HG02588 (cell line): ENCODE results near the gene LRIT1.
A peak's percentile ranks its signal among the peaks of the same experiment; 100 is the strongest.

ENCODE experiments used
- ATAC-seq: cut with Tn5 transposase; IDR thresholded peaks from one replicate; pipeline ENCODE4 v1.9.1; 2021; ENCODE audit warnings: mild to moderate bottlenecking, moderate library complexity; ENCODE audit not compliant: unreplicated experiment

Gene LRIT1

DNA sequence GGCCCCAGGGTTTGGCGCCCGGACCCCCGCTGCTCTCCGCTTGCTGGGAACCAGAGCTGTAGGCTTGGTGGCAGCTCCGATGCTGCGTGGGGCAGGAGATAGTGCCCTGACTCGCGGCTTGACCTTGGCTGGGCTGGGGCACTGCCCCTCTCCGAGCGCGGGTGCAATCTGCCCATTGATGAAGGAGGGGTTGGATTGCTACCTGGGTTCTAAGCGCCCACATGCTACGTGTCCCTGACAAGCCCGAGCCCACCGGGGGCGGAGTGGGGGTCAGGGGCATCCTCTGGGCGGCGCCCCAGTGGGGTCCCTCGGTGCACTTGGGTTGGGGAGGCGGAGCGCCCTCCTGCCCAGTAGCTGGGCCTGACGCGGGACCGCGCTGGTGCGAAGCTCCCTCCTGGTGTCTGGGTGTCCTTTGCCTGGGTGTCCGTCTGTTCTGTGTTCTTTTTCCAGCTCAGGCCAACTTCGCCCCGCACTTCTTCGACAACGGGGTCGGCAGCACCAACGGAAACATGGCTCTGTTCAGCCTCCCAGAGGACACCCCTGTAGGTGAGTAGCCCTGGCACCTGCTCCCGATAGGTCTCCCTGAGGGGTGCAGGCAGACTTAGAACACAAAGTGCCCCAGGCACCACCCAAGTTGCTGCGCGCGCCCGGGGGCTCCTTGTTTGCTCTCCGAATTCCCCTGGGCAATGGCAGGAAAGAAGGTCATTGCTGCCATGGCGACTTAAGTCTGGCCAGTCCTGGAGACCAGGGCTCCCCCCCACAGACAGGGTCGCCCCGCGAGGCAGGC, 46.1 kb downstream of the LRIT1 start:
- ATAC-seq: no peak

DNA sequence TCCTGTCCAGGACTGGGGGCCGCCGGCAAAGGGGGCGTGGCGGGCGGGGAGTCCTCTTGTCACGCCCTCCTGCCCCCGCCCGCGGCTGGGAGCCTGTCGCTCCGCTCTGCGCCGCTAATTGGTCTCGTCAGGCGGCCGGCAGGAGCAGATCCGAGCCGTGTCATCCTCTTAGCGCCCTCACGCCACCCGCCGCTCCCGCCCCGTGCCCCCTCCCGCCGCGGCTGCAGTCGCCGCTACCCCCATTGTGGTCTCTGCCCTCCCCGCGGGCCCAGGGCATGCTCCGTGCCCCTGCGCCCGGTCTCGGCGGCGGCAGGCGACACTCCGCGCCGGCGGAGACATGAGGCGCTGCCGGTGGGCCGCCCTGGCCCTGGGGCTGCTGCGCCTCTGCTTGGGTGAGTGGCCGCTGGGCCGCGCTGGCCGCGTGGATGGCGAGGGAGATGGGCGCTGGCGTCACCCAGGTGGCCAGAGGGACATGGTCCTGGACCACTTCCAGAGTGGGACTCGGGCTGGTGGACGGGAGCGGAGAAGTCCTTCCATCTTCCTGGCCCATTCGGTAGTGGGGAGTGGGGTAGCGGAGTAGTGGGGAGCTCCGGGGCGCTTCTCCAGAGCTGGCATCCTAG, 46.8 kb downstream of the LRIT1 start, which contains the start of gene CDHR1:
TSS of gene CDHR1 (plus strand) at position 114 of the 620 bp plus-strand sequence. CDS start at position 338, 224 bp downstream.
- ATAC-seq: peak; percentile 85

DNA sequence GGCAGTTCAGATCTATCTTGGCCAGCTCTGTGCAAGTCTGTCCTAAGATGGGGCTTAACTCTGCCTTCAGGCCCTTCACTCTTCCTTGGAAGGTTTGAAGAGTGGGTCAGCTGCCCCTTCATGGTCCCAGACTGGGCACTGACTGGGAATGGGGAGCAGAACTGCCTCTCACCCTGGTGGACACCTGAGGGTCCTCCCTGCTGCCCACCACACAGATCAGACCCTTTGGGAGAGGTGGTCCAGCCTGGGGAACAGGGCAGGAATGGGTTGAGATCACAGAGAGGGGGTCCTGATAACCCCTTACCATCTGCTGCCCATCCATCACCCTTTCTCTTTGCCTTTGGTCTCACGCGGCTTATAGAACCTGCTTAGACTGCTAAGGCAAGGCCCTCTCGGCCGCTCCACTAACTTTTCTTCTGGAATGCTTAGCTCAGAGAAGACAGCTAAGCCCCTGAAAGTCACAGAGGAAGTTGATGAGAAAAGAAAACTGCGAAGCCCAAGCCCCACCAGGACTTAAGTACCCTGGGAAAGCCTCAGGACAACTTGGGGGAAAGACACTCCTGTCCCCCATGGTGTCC, 47.4 kb downstream of the LRIT1 start:
- no peak for ATAC-seq

DNA sequence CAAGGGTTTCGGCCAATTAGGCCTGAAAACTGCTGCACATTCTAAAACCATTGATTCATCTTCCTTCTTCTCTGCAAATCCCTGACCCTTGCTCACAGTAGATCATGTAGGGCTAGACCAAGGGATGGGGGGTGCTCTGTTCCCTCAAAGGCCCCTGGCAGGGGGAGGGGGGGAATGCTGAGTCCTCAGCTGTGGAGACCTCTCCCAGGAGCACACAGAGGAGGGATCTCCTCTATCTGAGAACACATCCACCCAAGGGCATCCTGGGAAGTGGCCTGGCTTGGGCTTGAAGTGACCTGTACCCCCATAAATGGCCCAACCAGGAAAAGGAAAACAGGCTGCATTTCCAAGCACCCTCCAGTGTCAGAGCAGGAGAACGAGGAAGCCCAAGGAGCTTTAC, 48.0 kb downstream of the LRIT1 start:
- no peak for ATAC-seq

DNA sequence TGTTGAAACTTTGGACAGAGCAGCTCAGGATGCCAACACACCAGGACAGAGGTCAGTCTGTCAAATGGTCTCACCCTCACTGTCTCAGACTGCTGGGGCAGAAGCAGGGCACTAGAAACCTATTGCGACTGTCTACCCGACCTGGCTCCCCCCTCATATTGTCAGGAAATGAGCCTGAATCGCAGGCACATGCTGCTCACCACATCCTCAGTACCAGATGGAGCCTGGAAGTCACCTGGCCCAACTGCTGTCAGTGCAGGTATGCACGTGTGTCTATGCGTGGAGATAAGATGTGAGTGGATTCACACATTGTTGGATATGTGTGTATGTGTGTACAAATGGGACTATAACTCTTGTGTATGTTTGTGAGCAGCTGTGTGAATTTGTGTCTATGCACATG, 50.2 kb downstream of the LRIT1 start:
- no peak for ATAC-seq

DNA sequence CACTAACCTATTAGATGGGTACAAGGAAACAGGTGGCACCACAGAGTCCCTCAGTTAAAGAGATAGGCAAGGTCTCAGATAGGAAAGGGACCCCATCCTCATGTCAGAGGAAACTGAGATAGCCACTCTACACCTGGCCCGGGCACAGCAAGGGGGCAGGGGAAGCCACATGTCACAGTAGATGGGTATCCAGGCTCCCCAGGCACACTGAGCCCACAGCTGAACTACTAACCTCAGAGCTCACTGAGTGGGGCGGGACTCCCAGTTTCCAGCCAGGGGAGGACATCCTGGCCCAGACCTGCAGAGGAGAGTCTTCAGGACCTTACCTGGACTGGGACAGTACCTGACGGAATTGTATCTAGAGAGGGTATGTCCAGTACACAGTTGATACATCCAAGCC, 50.7 kb downstream of the LRIT1 start:
- ATAC-seq: no peak

DNA sequence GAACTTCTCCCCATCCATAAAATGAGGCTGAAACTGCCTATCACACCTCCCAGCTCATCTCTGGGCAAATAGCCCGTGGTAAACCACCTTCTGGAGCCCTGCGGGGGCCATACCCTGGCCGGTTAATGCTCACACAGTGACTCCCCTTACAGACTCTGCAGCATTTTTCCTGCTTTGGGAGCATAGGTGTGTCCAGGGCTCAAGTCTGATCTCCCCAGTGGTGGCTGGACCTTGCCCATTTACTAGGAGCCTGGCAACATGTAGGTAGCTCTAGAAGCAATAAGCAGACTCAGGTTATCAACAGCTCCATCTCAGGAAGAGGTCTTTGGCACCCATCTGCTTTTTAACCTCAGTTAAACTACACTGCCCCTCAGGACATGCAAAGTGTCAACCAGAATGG, 52.5 kb downstream of the LRIT1 start:
- ATAC-seq: no peak

DNA sequence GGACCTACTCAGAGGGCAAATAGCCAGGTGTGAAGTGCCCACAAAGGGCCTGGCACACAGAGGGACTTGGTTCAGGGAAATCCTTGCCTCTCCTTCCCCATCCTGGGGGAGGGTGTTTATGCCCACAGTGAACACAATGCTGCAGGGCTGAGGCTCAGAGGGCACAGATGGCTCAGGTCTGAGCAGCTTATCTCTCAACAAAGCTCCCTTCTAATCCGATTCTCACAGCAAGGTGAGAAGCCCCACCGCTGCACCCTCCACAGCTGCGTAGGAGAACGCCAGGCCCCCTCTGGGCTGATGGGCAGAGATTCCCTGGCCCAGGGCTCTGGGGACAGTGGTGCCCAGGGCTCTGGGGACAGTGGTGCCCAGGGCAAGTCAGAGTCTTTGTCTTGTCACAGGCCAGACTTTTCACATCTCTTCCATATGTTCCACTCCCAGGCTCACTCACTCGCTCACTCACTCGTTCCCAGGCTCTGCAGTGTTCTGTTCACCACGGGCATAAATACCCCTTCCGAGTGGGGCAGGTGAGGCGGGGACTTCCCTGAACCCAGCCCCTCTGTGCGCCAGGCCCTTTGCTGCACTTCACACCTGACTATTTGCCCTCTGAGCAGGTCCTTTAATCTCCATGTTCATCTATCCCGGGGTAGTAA, 55.7 kb downstream of the LRIT1 start:
- ATAC-seq: no peak

DNA sequence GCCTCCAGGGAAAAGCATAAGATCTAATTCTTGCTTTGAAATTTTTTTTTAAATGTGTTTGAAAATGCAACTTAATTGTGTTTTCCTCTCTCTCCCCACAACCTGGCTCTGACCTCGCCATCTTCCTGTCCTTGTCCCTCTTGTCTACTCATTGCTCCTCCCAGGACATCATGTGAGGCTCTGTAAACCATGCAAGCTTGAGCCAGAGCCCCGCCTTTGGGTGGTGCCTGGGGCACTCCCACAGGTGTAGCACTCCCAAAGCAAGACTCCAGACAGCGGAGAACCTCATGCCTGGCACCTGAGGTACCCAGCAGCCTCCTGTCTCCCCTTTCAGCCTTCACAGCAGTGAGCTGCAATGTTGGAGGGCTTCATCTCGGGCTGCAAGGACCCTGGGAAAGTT, 56.8 kb downstream of the LRIT1 start:
- no peak for ATAC-seq

DNA sequence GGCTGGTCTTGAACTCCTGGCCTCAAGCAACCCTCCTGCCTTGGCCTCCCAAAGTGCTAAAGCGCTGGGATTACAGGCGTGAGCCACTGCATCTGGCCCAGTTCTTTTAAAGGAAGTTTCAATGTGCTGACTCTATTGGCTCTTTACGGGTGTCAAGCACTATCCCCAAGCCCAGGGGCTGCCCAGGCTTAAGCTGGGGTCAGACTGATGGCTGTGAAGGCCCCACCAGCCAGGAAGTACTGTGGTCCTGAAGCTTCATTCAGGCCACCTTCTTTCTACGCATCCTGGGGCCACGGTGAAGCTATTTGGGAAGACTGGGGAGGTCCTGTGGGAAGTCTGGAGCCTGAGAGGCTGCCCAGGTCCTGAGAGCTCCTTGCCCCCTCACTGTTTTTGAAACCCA, 59.7 kb downstream of the LRIT1 start:
- ATAC-seq: no peak
